Gastroesophageal sphincter (tissue), 3 donors: Measurements from ENCODE around the gene WFDC12.

ENCODE experiments used
- CTCF ChIP-seq, 4 experiments: fragments of 200-600 bp in 2 of 4; fragments of 450-650 bp in 2 of 4; sonication (generic) in 1 of 4; IDR thresholded peaks; one replicate each; pipeline ENCODE4 v1.5.1; 2017 to 2019; ENCODE audit warnings: antibody characterized with exemption in 4 of 4, mild to moderate bottlenecking in 2 of 4, moderate library complexity in 2 of 4
- POLR2A ChIP-seq, 2 donors: fragments of 450-650 bp; IDR thresholded peaks; one replicate each; pipeline ENCODE4 v1.6.1; 2017; ENCODE audit warnings: antibody characterized with exemption in 2 of 2, mild to moderate bottlenecking in 2 of 2, moderate library complexity in 1 of 2
- POLR2AphosphoS5 ChIP-seq: sonication (generic); formaldehyde crosslinking; IDR thresholded peaks from one replicate; pipeline ENCODE4 v1.6.1; 2017; ENCODE audit warnings: antibody characterized with exemption

DNA sequence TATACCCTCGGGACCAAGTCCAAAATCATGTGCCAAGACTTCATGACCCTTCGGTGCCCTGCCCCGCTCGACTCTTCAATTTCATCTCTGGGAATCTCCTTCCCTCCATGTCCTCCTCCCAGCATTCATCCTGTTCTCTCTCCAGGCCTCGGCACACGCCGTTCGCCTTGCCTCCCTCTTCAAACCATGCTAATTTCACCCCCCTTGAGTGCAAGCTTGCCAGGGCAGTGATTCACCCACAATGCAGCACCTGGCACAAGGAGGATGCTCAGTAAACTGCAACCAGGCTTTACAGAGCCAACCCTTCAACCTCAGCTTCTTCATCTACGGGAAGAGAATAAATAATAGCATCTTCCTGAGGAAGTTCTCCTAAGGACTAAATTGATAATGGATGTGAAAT lies 27.5 kb downstream of the WFDC12 start:
- TF ChIP-seq POLR2AphosphoS5 = no peak
- TF ChIP-seq CTCF (IDR thresholded peaks at IDR 0.05) = no peak
- TF ChIP-seq POLR2A (IDR thresholded peaks at IDR 0.05) = no peak
